Muscle layer of colon (tissue), 2 donors: ENCODE measurements around the gene RNF212.
A peak's percentile ranks its signal among the peaks of the same experiment; 100 is the strongest.
"Not testable (repeated sequence)": the region's sequence is repeated elsewhere in the genome, so short reads cannot be mapped to it uniquely, and the experiment has no call there.

Experiments
- H3K27ac ChIP-seq: one replicate; pipeline ENCODE4 v1.7.0; 2013; ENCODE audit warnings: low read depth, mild to moderate bottlenecking, low read length, moderate library complexity
- H3K27me3 ChIP-seq, 2 donors: one replicate each; pipeline ENCODE4 v1.7.0; 2013; ENCODE audit warnings: low read length in 2 of 2, mild to moderate bottlenecking in 2 of 2; ENCODE audit not compliant: insufficient read depth in 2 of 2, control insufficient read depth in 1 of 2
- H3K36me3 ChIP-seq: one replicate; pipeline ENCODE4 v1.7.0; 2013; ENCODE audit warnings: mild to moderate bottlenecking, low read length; ENCODE audit not compliant: insufficient read depth
- H3K4me1 ChIP-seq: one replicate; pipeline ENCODE4 v1.7.0; 2013; ENCODE audit warnings: mild to moderate bottlenecking, low read length; ENCODE audit not compliant: insufficient read depth
- H3K4me3 ChIP-seq, 2 donors: one replicate each; pipeline ENCODE4 v1.7.0; 2013; ENCODE audit warnings: low read length in 2 of 2, low read depth in 1 of 2, mild to moderate bottlenecking in 1 of 2, moderate library complexity in 1 of 2
- H3K9ac ChIP-seq: one replicate; pipeline ENCODE4 v1.7.0; 2013; ENCODE audit warnings: low read length
- H3K9me3 ChIP-seq: one replicate; pipeline ENCODE4 v1.7.0; 2013; ENCODE audit warnings: mild to moderate bottlenecking, low read length
- donor health status: abdominal sarcoma.
- donor health status: Adenocarcinoma of cecum.

Gene RNF212

DNA sequence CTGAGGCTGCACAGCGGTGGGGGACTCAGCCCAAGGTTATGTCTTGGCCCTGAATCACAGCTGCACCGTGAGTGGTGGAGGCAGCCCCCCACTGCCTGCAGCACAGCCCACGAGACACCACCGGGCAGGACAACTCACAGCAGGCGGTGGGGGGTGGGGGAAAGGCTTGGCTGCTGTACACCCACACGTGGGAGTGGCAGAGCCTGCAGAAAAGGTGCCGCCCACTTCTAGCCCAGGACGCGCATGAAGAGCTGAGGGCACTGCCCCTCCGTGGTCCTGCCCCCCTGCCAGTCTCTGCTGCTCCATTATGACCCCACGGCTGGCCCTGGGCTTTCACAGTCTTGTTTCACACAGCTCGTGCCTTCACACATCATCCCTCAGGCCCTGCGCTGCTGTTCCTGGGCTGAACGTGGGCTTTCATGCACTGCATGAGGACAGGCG is 61.1 kb downstream of the RNF212 start:
- peaks cover 4% of the 10 kb centered on the region for H3K4me1 ChIP-seq
- no peaks in the 10 kb centered on the region for H3K9me3 ChIP-seq
- peaks cover 18 to 47% of the 10 kb centered on the region in 2 donors for H3K27me3 ChIP-seq
- H3K36me3 ChIP-seq: no peaks in the 10 kb centered on the region
- H3K27ac ChIP-seq: no peak overlapping the region
- no peak overlapping the region for H3K9ac ChIP-seq
- no peak overlapping the region for H3K4me3 ChIP-seq

DNA sequence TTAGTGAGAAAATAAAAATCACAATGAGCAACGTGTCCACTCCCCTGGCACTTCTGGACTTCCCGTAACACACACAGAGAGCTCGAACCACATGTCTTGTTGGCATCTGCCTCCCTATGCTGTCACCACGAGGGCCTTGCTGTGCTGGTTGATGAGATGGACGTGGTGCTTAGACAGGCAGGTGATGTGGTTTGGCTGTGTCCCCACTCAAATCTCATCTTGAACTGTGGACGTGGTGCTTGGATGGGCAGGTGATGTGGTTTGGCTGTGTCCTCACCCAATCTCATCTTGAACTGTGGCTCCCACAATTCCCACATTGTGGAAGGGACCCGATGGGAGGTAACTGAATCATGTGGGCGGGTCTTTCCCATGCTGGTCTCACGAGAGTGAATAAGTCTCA is 61.9 kb downstream of the RNF212 start:
- peaks cover 15 to 44% of the 10 kb centered on the region in 2 donors for H3K27me3 ChIP-seq
- H3K4me3 ChIP-seq: no peak overlapping the region
- H3K27ac ChIP-seq: no peak overlapping the region
- H3K4me1 ChIP-seq: peaks cover 4% of the 10 kb centered on the region
- no peaks in the 10 kb centered on the region for H3K9me3 ChIP-seq
- H3K9ac ChIP-seq: no peak overlapping the region
- no peaks in the 10 kb centered on the region for H3K36me3 ChIP-seq

DNA sequence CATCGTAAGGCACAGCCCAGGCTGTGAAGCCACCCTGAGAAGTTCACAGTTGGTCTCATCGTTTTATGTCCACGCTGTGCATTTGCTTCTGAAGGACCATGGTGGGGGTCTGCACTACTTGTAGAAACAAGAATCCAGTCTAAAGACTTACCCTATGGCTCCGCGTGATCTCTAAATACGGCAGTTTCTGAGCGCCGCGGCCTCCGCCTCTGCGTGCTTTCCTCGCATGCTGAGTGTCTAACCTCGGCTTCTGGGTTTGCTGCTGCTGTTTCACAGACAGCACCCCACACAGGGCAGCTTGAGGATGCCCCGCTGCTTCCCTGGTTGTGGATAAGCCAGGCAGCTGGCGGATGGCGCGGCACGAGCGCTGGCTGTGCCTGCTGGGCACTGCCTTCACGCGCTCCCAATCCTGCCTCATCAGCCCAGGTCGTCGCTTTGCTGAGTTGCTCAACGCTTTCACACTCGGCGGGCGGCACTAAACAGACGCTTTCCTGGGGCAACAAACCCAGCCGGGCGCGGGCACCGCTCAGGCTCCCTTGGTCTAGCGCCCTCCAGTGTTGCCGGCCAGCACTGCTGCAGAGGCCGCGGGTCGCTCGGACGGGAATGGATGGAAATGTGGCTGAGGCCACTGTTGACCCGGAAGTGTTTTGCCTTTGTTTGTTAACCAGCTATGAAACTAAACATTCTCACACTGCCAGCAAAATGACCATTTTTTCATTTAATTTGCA is 62.7 kb downstream of the RNF212 start:
- Histone ChIP-seq H3K9ac (no peak overlapping the region), H3K27ac (no peak overlapping the region), H3K27me3 (peaks cover 7 to 40% of the 10 kb centered on the region in 2 donors), H3K4me3 (no peak overlapping the region), H3K9me3 (no peaks in the 10 kb centered on the region), H3K36me3 (no peaks in the 10 kb centered on the region), H3K4me1 (peaks cover 4% of the 10 kb centered on the region)

DNA sequence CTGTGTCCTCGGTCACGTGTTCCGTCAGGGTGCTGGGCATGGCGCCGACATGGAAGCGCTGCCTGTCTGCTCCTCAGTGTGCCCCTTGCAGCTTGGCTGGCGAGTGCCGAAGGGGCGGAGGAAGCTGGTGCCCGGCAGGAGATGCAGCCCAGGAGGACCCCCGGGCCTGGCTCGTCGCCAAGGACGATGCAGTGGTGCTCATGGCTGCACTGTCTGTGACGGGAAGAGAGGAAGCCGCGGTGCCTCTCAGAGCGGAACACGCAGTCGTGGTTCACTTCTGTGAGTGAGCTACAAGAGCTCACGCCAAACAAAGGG is 63.8 kb downstream of the RNF212 start:
- Histone ChIP-seq H3K36me3 (no peaks in the 10 kb centered on the region), H3K4me1 (peaks cover 6% of the 10 kb centered on the region), H3K27me3 (peaks cover 16 to 45% of the 10 kb centered on the region in 2 donors), H3K4me3 (no peak overlapping the region), H3K27ac (no peak overlapping the region), H3K9me3 (no peaks in the 10 kb centered on the region), H3K9ac (no peak overlapping the region)

GRCh38 chr4:1048773-1049590 is 64.4 kb downstream of the RNF212 start:
- Histone ChIP-seq H3K27ac (no peak overlapping the region), H3K36me3 (no peaks in the 10 kb centered on the region), H3K9ac (no peak overlapping the region), H3K4me3 (no peak overlapping the region), H3K9me3 (no peaks in the 10 kb centered on the region), H3K27me3 (peaks cover 21 to 51% of the 10 kb centered on the region in 2 donors), H3K4me1 (peaks cover 11% of the 10 kb centered on the region)

- no peaks in the 10 kb centered on the region for H3K9me3 ChIP-seq
- no peak overlapping the region for H3K27ac ChIP-seq
- no peak overlapping the region for H3K4me3 ChIP-seq
- peaks cover 26 to 53% of the 10 kb centered on the region in 2 donors for H3K27me3 ChIP-seq
- H3K36me3 ChIP-seq: no peaks in the 10 kb centered on the region
- H3K4me1 ChIP-seq: peaks cover 15% of the 10 kb centered on the region
- no peak overlapping the region for H3K9ac ChIP-seq
Observed at GRCh38 chr4:1047976-1048772, 65.2 kb downstream of the RNF212 start.

DNA sequence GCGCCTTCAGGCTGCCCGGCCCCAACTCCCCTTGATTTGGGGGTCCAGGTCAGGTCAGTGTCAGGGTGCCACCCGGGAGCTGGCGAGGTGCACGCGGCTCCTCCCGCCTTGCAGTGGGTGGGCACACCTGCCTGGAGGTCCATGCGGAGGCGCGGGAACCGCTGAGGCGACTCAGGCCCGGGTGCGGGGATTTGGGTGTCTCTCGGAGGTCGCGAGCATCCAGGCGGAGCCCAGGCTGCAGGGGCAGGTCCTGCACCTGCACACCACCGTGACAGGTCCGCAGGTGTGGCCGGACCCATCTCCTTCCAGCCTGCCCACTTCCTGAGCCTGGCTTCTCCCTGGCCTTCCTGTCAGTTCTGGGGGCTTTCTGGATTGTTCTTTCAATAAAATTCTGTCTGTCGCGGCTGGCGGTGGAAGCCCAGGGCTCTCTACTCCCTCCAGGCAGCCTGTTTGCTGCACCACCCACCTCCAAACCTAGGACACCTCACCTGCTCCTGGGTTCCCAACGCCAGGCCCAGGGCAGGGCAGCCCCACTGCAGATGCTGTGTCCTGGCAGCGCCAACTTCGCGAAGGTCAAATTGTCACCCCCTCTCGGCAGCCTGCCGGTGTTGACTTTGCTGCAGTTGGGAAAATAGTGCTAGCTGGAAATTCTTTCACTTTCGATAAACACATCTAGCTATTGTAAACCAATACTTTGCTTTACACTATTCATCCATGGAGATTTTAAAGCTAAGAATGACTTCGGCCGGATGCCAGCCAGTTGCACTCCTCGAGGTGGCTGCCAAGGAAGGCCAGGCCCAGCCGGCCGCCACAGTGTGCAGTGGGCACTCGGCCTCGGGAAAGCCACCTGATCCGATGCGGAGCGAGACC is 66.0 kb downstream of the RNF212 start:
- no peak overlapping the region for H3K9ac ChIP-seq
- peaks cover 21 to 46% of the 10 kb centered on the region in 2 donors for H3K27me3 ChIP-seq
- no peaks in the 10 kb centered on the region for H3K36me3 ChIP-seq
- peak overlapping the region in 1 of 2 donors; percentile 25 for H3K4me3 ChIP-seq
- H3K9me3 ChIP-seq: no peaks in the 10 kb centered on the region
- H3K27ac ChIP-seq: no peak overlapping the region
- H3K4me1 ChIP-seq: peaks cover 17% of the 10 kb centered on the region

DNA sequence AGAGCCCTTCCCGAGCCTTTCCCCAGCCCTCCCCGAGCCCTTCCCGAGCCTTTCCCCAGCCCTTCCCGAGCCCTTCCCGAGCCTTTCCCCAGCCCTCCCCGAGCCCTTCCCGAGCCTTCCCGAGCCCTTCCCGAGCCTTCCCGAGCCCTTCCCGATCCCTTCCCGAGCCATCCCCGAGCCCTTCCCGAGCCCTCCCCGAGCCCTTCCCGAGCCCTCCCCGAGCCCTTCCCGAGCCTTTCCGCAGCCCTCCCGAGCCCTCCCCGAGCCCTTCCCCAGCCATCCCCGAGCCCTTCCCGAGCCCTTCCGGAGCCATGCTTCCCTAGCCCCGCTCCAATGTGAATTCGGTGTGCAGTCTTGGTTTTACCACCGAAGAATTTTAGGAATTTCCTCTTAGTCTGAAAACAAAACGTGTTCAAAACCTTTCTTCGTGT is 66.8 kb downstream of the RNF212 start:
- H3K4me1 ChIP-seq: peaks cover 17% of the 10 kb centered on the region
- peaks cover 21 to 47% of the 10 kb centered on the region in 2 donors for H3K27me3 ChIP-seq
- H3K9me3 ChIP-seq, H3K36me3 ChIP-seq, H3K27ac ChIP-seq, H3K9ac ChIP-seq: not testable (repeated sequence)
- peak overlapping the region in 1 of 2 donors; percentile 25 for H3K4me3 ChIP-seq

DNA sequence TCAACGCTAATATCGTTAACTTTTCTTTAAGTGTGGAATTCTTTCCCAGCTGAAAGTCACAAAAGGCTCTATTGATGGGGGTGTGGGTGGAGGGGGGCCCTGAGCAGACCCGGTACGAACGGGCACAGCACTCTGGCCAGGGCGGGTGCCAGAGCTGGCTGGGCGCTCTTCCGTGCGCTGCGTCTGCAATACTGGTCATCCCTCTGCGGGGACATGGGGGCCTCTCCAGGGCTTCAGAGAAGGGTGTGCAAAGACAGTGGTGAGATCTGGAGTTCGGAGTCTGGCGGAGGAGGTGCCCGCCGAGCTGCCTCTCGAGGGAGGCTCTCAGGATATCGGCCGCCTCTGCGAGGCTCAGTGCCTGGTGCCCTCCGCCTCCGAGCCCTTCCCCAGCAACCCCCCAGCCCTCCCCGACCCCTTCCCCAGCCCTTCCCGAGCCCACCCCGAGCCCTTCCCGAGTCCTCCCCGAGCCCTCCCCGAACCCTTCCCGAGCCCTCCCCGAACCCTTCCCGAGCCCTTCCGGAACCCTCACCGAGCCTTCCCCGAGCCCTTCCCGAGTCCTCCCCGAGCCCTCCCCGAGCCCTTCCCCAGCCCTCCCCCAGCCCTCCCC is 67.7 kb downstream of the RNF212 start:
- H3K27ac ChIP-seq: no peak overlapping the region
- peaks cover 21 to 50% of the 10 kb centered on the region in 2 donors for H3K27me3 ChIP-seq

GRCh38 chr4:1045193-1045594 is 68.2 kb downstream of the RNF212 start:
- Histone ChIP-seq H3K9me3 (no peaks in the 10 kb centered on the region), H3K4me3 (no peak overlapping the region), H3K9ac (no peak overlapping the region), H3K27ac (no peak overlapping the region), H3K4me1 (peaks cover 24% of the 10 kb centered on the region), H3K27me3 (peaks cover 21 to 55% of the 10 kb centered on the region in 2 donors), H3K36me3 (no peaks in the 10 kb centered on the region)

More for the DNA sequence above, 67.7 kb downstream of the RNF212 start:
- Histone ChIP-seq H3K4me1 (peaks cover 20% of the 10 kb centered on the region), H3K9ac (no peak overlapping the region), H3K36me3 (no peaks in the 10 kb centered on the region), H3K4me3 (no peak overlapping the region), H3K9me3 (no peaks in the 10 kb centered on the region)
